Osteoblast (primary cell): ENCODE measurements around the gene CPNE7. TPM values are rescaled to one million over a fixed set of nuclear protein-coding genes. Genes with fewer than 3 reads are reported as not detected.

ENCODE experiments used
- DNase-seq: peaks from one replicate; pipeline ENCODE4 v3.0.0; 2011; ENCODE audit warnings: low spot score, mixed read lengths; ENCODE audit not compliant: insufficient read length; ENCODE audit errors: missing footprints
- H2AFZ ChIP-seq: 2 replicates; pipeline ENCODE4 v1.6.0; 2011; ENCODE audit warnings: mild to moderate bottlenecking, low read length
- H3K27ac ChIP-seq: 2 replicates; pipeline ENCODE4 v1.5.1; 2011; ENCODE audit warnings: mild to moderate bottlenecking, low read depth, low read length, moderate library complexity
- H3K27me3 ChIP-seq: 2 replicates; pipeline ENCODE4 v1.6.0; 2012; ENCODE audit warnings: mild to moderate bottlenecking, control low read depth, inconsistent platforms, low read length, moderate library complexity; ENCODE audit not compliant: insufficient read depth
- H3K36me3 ChIP-seq: 2 replicates; pipeline ENCODE4 v1.5.1; 2011; ENCODE audit warnings: mild to moderate bottlenecking, low read length, control low read depth, moderate library complexity; ENCODE audit not compliant: insufficient read depth
- H3K4me1 ChIP-seq: 2 replicates; pipeline ENCODE4 v1.5.1; 2011; ENCODE audit warnings: mild to moderate bottlenecking, low read length, control low read depth, moderate library complexity; ENCODE audit not compliant: insufficient read depth
- H3K4me2 ChIP-seq: 2 replicates; pipeline ENCODE4 v1.6.0; 2011; ENCODE audit warnings: mild to moderate bottlenecking, low read length; ENCODE audit not compliant: insufficient read depth
- H3K4me3 ChIP-seq: fragments of 200-600 bp; sonication (generic); 3 replicates; pipeline ENCODE4 v1.5.1; 2012; ENCODE audit warnings: mild to moderate bottlenecking, low read length, inconsistent platforms; ENCODE audit not compliant: insufficient read depth
- H3K79me2 ChIP-seq: 2 replicates; pipeline ENCODE4 v1.6.0; 2012; ENCODE audit warnings: mild to moderate bottlenecking, low read length, control low read depth, inconsistent platforms; ENCODE audit not compliant: insufficient read depth
- H3K9me3 ChIP-seq: 2 replicates; pipeline ENCODE4 v1.5.1; 2011; ENCODE audit warnings: low read depth, low read length, control low read depth
- H4K20me1 ChIP-seq: 2 replicates; pipeline ENCODE4 v1.6.0; 2012; ENCODE audit warnings: mild to moderate bottlenecking, low read length, control low read depth; ENCODE audit not compliant: insufficient read depth
- total RNA-seq: library from RNA; depleted of rRNA; stranded (reverse); fragments of >200 nt; gene quantifications from 2 replicates; pipeline ENCODE4 v1.2.3, GENCODE V29; 2012
- TF ChIP-seq, protein P1 (sequence below): IDR thresholded peaks from 2 replicates; pipeline ENCODE4 v1.5.1; 2011; ENCODE audit warnings: mild to moderate bottlenecking, low read depth, low read length, moderate library complexity; ENCODE audit errors: extremely low read depth

Gene CPNE7
- total RNA-seq, 1 donor, result 7.2 TPM

DNA sequence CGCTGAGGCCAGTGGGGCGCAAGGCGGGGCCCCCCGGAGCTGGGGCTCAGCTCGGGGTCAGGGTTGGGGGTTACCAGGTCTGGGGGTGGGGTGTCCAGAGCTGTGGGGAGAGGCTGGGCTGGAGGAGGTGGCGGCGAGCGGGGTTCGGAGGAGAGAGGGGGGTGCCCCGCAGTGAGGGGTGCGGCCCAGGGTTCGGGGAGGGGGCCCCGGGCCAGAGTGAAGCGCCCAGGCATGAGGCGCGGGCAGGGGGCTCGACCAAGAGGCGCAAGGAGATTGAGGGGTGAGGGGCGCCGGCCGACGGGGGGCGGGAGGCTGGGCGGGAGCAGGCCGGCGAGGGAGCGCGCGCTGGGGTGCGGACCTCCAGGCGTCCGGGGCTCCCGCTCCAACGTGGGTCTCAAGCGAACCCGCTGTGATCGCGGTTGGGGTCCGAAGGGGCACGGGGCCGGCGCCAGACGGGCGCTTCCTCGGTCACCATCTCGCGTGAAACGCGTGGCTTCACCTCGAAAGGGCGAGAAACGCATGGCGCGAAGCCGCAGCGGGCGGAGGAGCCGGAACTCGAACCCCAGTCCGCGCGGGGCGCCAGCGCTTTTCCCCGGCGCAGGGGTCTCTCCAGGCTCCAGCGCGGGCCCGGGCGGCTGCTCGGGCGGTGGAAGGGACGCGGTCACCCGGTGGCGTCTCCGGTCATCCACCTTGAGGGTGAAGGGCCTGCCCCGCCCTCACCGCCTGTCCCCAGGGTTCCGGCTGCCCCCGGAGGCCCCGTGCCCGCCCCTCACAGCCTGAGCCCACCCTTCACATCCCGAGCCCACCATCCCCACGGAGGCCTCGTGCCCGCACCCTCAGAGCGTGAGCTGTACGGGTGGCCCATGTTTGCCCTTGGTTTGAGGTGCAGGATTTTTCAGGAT, 846 bp downstream of the CPNE7 start:
- Histone ChIP-seq H3K4me1 (peaks cover 9% of the 10 kb centered on the region), H3K36me3 (peaks cover 10% of the 10 kb centered on the region), H3K27ac (no peak overlapping the region), H3K9me3 (no peaks in the 10 kb centered on the region), H3K4me3 (peak overlapping the region; percentile 72), H3K4me2 (peak overlapping the region; percentile 72), H2AFZ (no peak overlapping the region), H4K20me1 (no peaks in the 10 kb centered on the region), H3K27me3 (no peaks in the 10 kb centered on the region), H3K79me2 (peaks cover 21% of the 10 kb centered on the region)
- no peak for DNase-seq
- TF ChIP-seq, protein P1, sequence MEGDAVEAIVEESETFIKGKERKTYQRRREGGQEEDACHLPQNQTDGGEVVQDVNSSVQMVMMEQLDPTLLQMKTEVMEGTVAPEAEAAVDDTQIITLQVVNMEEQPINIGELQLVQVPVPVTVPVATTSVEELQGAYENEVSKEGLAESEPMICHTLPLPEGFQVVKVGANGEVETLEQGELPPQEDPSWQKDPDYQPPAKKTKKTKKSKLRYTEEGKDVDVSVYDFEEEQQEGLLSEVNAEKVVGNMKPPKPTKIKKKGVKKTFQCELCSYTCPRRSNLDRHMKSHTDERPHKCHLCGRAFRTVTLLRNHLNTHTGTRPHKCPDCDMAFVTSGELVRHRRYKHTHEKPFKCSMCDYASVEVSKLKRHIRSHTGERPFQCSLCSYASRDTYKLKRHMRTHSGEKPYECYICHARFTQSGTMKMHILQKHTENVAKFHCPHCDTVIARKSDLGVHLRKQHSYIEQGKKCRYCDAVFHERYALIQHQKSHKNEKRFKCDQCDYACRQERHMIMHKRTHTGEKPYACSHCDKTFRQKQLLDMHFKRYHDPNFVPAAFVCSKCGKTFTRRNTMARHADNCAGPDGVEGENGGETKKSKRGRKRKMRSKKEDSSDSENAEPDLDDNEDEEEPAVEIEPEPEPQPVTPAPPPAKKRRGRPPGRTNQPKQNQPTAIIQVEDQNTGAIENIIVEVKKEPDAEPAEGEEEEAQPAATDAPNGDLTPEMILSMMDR, result no peak

DNA sequence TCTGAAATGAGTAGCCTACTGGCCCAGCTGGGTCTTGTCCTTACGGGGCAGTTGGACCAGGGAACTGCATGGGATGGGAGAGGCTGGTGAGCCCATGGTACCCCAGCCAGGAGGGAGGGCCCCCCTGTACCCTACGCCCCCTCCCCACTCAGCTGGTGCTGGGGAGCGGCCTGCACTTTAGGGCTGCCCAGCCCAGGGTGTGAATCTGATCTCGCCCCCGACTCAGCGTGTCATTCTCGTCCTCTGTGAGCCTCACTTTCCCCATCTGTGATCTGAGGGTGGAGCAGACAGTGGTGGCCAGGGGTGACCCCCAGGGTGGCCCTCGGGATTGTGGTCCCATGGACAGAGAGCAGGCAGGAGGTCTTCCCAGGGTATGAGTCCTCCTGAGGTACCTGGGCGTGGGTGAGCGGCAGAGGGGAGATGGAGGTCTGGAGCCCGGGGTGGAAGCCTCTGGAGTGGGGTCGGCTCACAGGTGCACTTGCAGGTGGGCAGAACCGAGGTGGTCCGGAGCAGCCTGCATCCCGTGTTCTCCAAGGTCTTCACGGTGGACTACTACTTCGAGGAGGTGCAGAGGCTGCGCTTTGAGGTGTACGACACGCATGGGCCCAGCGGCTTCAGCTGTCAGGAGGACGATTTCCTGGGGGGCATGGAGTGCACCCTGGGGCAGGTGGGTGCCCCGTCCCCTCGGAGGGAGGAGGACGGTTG, 1.6 kb downstream of the CPNE7 start:
- TF ChIP-seq, protein P1, result no peak
- Histone ChIP-seq H3K79me2 (peaks cover 21% of the 10 kb centered on the region), H4K20me1 (no peaks in the 10 kb centered on the region), H3K4me3 (peak overlapping the region; percentile 72), H3K4me2 (peak overlapping the region; percentile 72), H3K9me3 (no peaks in the 10 kb centered on the region), H3K27ac (no peak overlapping the region), H3K4me1 (peaks cover 17% of the 10 kb centered on the region), H3K27me3 (no peaks in the 10 kb centered on the region), H3K36me3 (peaks cover 10% of the 10 kb centered on the region), H2AFZ (no peak overlapping the region)
- no peak for DNase-seq

DNA sequence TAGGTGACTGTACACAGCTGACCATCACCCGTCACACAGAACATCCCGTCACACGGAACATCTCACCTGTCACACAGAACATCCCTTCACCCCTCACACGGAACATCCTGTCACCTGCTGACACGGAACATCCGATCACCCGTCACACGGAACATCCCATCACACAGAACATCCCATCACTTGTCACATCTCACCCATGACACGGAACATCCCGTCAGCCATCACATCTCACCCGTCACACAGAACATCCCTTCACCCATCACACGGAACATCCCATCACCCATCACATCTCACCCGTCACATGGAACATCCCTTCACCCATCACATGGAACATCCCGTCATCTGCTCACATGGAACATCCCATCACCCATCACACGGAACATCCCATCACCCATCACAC, 3.8 kb downstream of the CPNE7 start:
- no peak for DNase-seq
- H3K4me2 ChIP-seq, result no peak overlapping the region
- H2AFZ ChIP-seq, result no peak overlapping the region
- H3K79me2 ChIP-seq, result peaks cover 27% of the 10 kb centered on the region
- H3K27me3 ChIP-seq, result no peaks in the 10 kb centered on the region
- H3K27ac ChIP-seq, result no peak overlapping the region
- peaks cover 10% of the 10 kb centered on the region for H3K36me3 ChIP-seq
- TF ChIP-seq, protein P1, result no peak
- no peak overlapping the region for H3K4me3 ChIP-seq
- no peaks in the 10 kb centered on the region for H4K20me1 ChIP-seq
- H3K4me1 ChIP-seq, result peaks cover 18% of the 10 kb centered on the region
- H3K9me3 ChIP-seq, result no peaks in the 10 kb centered on the region
